MM.1S (cell line): Measurements from ENCODE around the gene ETV7.

ENCODE experiments used
- CTCF ChIP-seq: fragments of 300-600 bp; sonication (generic); IDR thresholded peaks from 2 replicates; pipeline ENCODE4 v1.5.1; 2016; ENCODE audit warnings: antibody characterized with exemption, low read length, mixed read lengths
- EZH2 ChIP-seq: fragments of 300-600 bp; sonication (generic); optimal IDR thresholded peaks from 2 replicates; pipeline ENCODE3; 2017; ENCODE audit warnings: low read depth, mild to moderate bottlenecking, antibody characterized with exemption, low read length, mixed read lengths
- EZH2phosphoT487 ChIP-seq: fragments of 300-600 bp; sonication (generic); IDR thresholded peaks from 2 replicates; pipeline ENCODE4 v1.6.1; 2018; ENCODE audit warnings: antibody characterized with exemption, low read length

GRCh38 chr6:36378243-36378920, 9.1 kb downstream of the ETV7 start:
- TF ChIP-seq CTCF (no peak), EZH2 (no peak), EZH2phosphoT487 (no peak)
